NCI-H446 treated with DMSO at 0.1 percent for 48 hours (cell line): ENCODE data around the gene ZACN.

Source experiments
- DNase-seq: peaks from one replicate; lab custom pipeline; 2025; lab: John Stamatoyannopoulos, UW

The ZACN gene

DNA sequence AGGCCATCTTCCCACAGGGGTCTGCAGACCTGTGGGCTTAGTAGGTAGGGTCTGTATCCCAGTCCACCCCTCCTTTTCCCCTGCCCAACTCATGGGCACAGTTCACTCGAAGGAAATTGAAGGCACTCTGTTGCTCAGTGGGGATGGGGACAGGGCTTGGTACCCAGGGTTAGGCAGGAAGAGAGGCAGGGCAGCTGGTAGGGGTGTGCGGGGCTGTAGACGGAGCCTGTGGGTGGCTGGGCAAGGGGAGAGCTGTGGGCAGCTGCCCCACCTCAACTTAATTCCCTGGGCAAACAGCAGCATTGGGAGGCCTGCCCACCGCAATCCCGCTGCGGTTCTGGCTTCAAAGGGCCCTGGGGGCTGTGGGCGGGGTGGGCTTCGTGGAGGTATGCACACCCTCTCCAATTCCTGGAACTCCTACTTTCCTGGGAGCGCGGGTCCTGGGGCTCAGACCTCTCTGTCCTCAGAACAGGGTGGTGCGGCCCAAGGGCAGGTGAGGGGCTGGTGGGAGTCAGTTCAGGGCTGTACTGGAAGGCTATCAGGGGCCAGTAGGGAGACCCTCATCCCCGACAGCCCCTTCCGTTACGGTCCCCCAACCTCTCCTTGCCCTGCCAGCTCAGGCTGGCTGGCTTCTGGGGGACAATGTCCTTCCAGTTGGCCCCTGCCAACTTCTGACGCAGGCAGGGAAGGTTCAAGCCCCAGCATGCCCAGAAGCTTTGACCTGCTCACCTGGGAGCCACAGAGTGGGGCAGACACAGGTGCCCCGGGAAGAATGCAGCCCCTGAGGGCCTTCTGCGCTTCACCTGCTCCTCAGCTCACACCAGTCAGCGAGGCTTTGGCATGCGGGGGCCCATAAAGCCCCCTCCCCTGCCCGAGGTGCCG, 53.0 kb downstream of the ZACN start:
- DNase-seq = no peak
